T-helper 9 cell (primary cell): Measurements from ENCODE around the gene CYB5RL.
"Not testable (repeated sequence)": the region's sequence is repeated elsewhere in the genome, so short reads cannot be mapped to it uniquely, and the experiment has no call there.

Source experiments
- DNase-seq: peaks from one replicate; pipeline ENCODE4 v3.0.0-alpha.2; 2020

CYB5RL gene

DNA sequence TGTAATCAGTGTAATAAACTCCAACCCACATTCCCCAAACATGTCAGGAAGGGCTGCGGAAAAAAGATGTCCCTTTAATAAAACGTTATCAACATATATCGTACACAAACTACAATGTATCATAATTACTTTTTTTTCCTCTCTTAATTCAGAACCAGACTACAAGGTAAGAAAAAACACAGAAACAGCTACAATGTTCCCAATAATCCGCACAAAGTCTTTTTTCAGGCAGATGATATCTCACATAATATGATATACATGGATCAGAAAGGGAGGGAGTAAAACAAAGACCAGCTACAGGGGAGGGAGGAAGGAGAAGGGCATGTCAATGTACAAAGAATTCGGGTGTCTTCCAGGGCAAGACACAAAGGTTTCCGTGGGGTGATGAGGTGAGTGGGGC, 25.5 kb upstream of the CYB5RL start:
- no peak for DNase-seq

DNA sequence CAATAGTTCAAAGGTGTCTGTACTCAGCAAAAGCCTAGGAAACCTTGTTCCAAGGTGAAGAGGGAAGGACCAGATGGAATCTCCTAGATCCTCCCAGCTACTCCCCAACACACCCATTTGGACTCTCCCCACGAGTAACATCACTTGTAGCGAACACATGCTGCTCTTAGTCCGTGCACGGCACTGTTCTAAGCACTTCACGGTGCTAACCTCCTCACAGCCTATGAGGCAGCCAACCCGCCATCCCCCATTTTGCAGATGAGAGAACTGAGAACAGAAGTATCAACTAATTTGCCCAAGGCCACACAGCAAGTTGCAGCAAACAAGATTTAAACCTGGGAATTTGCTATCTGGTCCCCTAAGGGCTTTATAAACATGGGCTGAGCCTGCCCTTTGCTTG, 24.4 kb upstream of the CYB5RL start:
- DNase-seq: no peak

- DNase-seq: no peak
Measured at GRCh38 chr1:54223441-54224202, 23.8 kb upstream of the CYB5RL start.

DNA sequence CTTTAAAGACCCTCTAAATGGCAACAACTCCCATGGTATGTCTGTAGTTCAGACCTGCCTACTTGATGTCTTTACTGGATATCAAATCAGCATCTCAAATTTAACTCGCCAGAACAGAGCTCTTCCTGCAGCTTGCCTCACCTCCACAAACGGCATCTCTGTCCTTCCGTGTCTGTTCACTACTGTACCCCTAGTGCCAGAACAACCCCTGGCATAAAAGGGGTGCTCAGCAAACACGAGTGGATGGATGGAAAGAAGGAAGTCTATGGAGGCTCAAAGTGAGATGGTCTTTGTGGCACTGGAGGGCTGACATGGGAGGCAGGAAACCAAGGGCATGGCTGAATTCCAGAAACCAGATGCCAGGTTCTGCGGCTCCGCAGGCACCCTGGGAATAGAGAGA, 22.9 kb upstream of the CYB5RL start:
- DNase-seq: no peak

- DNase-seq: no peak
Measured at GRCh38 chr1:54221867-54222484, 22.1 kb upstream of the CYB5RL start.

DNA sequence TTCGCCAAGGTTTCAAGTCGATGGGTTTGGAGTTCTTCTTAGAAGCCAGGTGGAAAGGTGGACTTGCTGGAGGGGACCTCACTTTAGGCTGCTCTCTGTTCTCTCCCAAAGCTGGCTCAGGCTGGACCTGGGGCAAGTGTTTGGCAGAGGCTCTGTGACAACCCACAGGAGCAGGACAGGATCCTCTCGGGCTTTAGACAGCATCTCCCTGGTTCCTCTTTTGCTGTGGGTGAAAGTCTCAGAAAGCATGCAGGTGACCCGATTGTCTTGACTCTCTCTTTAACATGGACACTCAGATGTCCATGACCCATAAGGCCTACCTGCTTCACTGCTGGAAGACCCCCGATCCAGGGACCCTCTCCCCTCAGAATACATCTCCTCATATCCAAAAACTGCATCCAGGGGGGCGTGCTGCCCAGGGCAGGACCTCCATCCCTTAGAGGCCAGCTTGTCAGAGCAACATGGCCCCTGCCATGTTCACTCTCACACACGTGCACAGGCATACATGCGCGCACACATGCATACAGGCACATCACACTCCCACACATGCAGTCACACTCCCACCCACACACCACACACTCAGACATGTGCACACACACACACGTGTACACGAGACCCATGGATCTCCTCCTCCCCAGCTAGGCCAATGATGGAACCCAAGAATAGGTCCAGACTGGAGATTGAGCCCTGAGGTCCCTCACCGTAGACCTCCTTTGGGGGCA, 21.4 kb upstream of the CYB5RL start:
- DNase-seq: no peak

DNA sequence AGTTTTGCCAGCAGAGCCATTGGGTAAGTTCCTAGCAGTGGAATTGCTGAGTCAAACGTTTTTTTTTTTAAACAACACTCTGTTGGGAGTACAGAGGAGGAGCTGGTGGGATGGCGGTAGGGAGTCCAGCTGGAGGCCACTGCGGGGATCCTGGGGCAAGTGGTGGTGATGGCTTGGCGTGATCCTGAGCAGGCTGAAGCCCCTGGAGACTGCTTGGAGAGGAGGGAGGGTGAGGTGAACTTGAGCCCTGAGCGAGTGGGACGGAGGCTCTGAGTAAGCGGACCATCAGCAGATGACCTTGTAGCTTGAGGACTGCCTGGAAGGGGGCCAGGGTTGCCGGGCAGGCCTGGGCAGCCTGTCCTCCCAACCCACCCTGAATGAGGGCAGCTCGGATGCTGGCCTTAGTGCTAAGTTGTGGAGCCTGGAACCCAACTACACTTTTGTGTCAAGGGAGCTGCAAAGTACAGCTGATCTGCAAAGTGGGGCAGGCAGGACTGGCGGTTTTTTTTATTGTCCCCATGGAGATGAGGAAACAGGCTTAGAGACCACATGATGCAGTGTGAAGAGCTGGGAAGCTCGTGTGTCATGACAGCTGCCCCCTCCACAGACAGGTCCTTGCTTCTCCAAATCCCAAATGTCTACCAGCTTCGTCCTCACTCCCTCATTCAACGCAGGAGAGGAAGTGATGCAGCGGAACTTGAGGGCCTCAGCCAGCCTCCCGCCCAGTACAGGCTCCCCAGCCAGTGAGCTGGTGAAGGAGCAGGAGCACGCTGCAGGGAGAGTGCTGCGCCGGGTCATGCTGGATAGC, 20.4 kb upstream of the CYB5RL start:
- DNase-seq: no peak

DNA sequence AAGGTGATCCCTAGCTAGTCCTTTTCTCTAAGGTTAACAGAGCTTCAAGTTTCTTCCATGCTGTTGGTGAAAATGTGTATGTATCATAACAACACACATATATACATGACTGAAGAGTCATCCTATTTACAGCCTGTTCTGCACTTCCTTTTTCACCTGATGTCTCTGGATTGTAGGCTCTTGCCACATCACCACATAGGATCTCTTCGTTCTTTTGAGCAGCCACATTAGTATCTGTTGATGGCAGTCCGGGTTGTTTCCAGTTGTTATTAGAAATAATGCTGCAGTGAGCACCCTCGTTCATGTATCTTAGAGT, 19.8 kb upstream of the CYB5RL start:
- DNase-seq: no peak

GRCh38 chr1:54218883-54219687, 19.3 kb upstream of the CYB5RL start:
- DNase-seq: no peak

- DNase-seq: no peak
Measured at GRCh38 chr1:54215523-54215922, 15.7 kb upstream of the CYB5RL start.

DNA sequence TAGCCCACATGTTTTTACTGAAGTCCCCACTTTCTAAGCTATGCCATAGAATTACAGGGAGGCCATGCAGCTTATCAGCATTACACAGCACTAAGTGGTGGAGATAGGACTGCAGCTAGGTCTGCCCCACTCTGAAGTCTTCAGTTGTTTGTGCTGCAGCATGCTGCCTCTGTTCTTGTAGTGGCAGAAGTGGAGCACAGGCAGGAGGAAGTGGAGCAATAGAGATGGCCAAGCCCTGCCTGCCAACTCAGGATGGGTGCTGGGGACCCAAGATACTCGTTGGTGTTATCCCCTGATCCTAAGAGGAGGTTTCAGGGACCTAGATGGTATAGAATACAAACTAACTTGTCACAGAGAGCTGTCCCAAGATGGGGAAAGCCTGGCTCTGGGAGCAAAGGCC, 13.0 kb upstream of the CYB5RL start:
- DNase-seq: no peak

DNA sequence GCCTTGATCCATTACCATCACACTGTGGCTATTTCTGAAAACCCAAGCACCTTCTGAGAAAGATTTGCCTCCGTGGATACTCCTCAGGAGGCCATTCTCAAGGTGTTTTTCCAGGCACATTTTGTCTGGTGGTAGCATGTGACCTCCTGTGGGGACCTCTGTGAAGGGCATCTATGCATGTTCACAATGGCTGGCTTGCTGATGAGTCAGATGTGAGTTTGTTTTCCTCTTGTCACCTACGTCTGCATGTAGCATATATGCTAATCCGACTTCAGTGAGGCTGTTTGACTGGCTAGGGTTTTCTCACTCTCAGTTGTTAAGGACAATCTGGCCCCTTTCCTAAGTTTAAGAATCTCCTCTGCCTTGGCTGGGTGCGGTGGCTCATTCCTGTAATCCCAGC, 8.1 kb upstream of the CYB5RL start:
- not testable (repeated sequence) for DNase-seq

DNA sequence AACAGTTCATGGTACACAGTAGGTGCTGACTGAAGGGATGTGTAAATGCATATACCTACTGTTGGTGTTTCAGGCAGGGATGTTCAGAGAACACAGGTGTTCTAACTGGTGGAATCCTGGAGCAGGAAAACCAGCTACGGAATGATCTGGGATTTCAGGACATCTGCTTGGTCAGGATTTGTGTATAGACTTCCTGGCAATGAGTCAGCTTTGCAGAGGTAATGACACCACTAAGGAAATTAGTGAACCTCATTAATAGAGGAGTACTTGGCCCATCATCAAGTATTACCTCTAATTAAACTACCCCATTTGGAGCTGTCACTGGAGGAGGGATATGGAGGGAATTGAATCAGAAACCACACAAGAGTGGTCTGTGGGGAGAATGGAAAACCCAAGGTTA, 7.5 kb upstream of the CYB5RL start:
- no peak for DNase-seq

GRCh38 chr1:54204199-54204598, 4.4 kb upstream of the CYB5RL start:
- DNase-seq: no peak

DNA sequence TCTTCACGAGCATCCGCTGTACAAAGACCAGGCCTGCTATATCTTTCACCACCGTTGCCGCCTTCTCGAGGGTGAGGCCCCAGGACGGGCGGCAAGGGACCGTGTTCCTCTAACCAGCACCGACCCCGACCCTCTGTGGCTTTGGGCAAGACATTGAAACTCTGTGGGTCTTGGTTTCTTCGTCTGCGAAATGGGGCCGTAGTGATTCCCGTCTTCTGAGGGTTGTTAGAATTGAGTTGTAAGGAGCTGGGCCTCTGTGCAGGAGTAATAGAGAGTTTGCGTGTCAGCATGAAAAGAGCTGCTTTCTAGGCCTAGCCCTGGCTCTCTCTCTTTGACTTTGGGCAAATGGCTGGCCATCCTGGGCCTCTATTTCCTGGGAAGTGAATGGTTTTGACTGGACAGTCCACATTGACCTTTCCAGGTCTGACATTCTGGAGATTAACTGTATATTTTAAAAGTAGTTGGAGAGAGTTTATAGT, 728 bp upstream of the CYB5RL start:
- DNase-seq: no peak

DNA sequence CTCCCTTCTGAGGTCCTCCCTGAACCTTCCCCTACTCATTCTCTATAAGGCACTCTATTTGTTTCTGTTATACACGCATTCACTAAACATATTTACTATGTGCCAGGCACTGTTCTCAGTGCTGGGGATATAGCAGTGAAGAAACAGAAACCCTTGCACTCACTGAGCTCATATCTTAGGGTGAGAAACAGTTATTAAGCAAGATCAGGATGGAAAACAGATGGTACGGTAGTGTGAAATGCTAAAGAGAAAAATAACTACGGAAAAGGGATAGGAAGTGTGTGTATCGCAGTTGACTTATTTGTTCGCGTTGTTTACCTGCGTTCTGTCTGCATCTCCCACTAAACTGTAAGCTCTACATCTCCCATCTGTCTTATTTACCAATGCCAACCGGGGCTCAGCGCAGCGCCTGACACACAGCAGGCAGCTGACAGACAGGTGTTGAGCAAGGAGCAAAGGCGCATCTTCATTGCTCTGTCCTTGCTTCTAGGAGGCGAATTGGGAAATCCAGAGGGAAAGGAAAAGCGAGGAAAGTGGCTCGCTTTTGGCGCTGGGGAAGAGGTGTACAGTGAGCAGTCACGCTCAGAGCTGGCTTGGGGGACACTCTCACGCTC, 572 bp downstream of the CYB5RL start:
- no peak for DNase-seq

GRCh38 chr1:54193453-54193852, 6.4 kb downstream of the CYB5RL start:
- no peak for DNase-seq

GRCh38 chr1:54191525-54191924, 8.3 kb downstream of the CYB5RL start:
- DNase-seq: no peak

- DNase-seq: no peak
Measured at GRCh38 chr1:54190526-54190925, 9.3 kb downstream of the CYB5RL start.

GRCh38 chr1:54188291-54188690, 11.5 kb downstream of the CYB5RL start:
- DNase-seq: no peak

DNA sequence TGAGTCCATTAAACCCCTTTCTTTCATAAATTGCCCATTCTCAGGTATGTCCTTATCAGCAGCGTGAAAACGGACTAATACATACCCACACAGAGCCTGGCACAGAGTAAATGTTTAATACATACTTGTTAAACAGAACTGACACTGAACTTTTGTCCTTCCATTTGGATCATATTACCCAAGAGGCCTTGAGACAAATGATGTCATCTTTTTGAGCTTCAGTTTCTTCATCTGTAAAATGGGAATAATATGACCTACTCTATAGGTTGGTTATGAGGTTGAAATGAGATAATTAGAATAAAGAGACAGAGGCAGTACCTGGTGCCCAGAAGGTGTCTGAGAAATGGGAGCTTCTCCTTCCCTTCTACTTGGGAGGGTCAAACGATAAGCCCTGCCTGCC, 13.8 kb downstream of the CYB5RL start:
- DNase-seq: no peak
